ENCODE measurements around the gene NEGR1. TPM values are rescaled to one million over a fixed set of nuclear protein-coding genes. Genes with fewer than 3 reads are reported as not detected.

Gene NEGR1
- polyA plus RNA-seq, 1 donor from 2014 or later: 47.4 TPM

DNA sequence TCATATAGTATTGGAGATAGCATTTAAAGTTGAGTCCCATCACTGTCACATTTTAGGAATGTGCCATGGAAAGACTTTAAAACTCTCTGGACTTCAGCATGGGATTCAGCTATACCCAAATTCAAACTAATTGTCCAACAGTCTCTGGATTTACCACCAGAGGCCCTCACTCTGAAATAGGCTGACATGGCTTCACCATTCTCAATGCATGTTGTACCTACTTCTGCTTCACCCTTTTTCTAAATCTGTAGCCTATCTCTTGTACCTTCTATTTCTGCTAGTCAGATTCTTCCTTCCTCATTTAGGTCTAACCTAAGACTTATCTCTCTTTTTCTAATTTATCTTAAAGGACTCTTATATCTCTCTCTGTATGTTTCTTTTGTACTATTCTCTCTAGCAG is 688.8 kb downstream of the NEGR1 start:
- Histone ChIP-seq H3K27ac (ENCODE audit: low read length) (peak overlapping the region; percentile 91), H3K4me2 (ENCODE audit: low read length) (no peak overlapping the region), H3K79me2 (replicated peaks; ENCODE audit: insufficient read depth, low read length) (no peaks in the 10 kb centered on the region), H3K36me3 (ENCODE audit: insufficient read depth, low read length) (no peaks in the 10 kb centered on the region), H3K27me3 (ENCODE audit: insufficient read depth, low read depth, low read length) (no peaks in the 10 kb centered on the region), H3K9ac (ENCODE audit: low read length) (peak overlapping the region; percentile 33), H3K9me2 (ENCODE audit: insufficient read depth, low read length) (no peaks in the 10 kb centered on the region), H3K9me3 (ENCODE audit: low read length) (no peaks in the 10 kb centered on the region), H3K4me3 (ENCODE audit: low read length) (peak overlapping the region; percentile 43), H3F3A (ENCODE audit: insufficient read depth, low read length, poor library complexity, severe bottlenecking) (no peaks in the 10 kb centered on the region), H2AFZ (ENCODE audit: low read depth, low read length) (no peak overlapping the region), H4K20me1 (ENCODE audit: insufficient read depth) (no peaks in the 10 kb centered on the region)
- TF ChIP-seq, protein P1, sequence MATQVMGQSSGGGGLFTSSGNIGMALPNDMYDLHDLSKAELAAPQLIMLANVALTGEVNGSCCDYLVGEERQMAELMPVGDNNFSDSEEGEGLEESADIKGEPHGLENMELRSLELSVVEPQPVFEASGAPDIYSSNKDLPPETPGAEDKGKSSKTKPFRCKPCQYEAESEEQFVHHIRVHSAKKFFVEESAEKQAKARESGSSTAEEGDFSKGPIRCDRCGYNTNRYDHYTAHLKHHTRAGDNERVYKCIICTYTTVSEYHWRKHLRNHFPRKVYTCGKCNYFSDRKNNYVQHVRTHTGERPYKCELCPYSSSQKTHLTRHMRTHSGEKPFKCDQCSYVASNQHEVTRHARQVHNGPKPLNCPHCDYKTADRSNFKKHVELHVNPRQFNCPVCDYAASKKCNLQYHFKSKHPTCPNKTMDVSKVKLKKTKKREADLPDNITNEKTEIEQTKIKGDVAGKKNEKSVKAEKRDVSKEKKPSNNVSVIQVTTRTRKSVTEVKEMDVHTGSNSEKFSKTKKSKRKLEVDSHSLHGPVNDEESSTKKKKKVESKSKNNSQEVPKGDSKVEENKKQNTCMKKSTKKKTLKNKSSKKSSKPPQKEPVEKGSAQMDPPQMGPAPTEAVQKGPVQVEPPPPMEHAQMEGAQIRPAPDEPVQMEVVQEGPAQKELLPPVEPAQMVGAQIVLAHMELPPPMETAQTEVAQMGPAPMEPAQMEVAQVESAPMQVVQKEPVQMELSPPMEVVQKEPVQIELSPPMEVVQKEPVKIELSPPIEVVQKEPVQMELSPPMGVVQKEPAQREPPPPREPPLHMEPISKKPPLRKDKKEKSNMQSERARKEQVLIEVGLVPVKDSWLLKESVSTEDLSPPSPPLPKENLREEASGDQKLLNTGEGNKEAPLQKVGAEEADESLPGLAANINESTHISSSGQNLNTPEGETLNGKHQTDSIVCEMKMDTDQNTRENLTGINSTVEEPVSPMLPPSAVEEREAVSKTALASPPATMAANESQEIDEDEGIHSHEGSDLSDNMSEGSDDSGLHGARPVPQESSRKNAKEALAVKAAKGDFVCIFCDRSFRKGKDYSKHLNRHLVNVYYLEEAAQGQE (IDR thresholded peaks at IDR 0.05; ENCODE audit: borderline replicate concordance): no peak
- TF ChIP-seq MXI1 (conservative IDR thresholded peaks at IDR 0.05; ENCODE audit: poor library complexity, severe bottlenecking): no peak
- TF ChIP-seq, protein P2, sequence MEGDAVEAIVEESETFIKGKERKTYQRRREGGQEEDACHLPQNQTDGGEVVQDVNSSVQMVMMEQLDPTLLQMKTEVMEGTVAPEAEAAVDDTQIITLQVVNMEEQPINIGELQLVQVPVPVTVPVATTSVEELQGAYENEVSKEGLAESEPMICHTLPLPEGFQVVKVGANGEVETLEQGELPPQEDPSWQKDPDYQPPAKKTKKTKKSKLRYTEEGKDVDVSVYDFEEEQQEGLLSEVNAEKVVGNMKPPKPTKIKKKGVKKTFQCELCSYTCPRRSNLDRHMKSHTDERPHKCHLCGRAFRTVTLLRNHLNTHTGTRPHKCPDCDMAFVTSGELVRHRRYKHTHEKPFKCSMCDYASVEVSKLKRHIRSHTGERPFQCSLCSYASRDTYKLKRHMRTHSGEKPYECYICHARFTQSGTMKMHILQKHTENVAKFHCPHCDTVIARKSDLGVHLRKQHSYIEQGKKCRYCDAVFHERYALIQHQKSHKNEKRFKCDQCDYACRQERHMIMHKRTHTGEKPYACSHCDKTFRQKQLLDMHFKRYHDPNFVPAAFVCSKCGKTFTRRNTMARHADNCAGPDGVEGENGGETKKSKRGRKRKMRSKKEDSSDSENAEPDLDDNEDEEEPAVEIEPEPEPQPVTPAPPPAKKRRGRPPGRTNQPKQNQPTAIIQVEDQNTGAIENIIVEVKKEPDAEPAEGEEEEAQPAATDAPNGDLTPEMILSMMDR (IDR thresholded peaks at IDR 0.05; ENCODE audit: poor library complexity, severe bottlenecking): peak; percentile 18

DNA sequence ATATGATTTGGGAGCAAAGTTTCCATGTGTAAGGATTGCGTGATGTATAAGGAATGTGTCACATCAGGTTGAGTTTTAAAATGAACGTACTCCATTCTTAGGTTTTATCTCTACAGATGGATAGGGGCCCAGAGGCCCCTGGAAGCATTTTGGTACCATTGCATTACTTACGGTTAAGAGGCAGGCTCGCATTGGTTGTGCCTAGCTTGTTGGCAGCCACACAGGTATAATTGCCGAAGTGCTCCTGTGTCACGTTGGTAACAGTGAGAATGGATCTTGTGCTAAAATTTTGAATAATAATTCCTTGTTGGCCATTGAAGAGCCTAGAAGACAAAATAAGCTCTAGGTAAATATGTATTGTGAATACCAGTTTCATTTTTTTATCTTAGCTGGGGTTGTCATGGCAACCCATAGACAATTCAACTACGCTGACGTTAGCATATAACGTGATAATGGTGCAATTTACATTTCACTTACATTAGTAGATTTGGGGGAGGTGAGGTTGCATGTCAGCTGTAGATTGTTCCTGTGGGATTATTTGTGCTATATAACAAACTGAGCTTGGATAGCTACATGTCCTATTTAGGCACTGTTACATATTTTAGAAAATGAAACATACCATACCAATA is 689.6 kb downstream of the NEGR1 start:
- Histone ChIP-seq H3K9me2 (ENCODE audit: insufficient read depth, low read length) (no peaks in the 10 kb centered on the region), H3K27ac (ENCODE audit: low read length) (peak overlapping the region; percentile 91), H4K20me1 (ENCODE audit: insufficient read depth) (no peaks in the 10 kb centered on the region), H2AFZ (ENCODE audit: low read depth, low read length) (no peak overlapping the region), H3K4me3 (ENCODE audit: low read length) (peak overlapping the region; percentile 43), H3K27me3 (ENCODE audit: insufficient read depth, low read depth, low read length) (no peaks in the 10 kb centered on the region), H3K9ac (ENCODE audit: low read length) (peak overlapping the region; percentile 33), H3K4me2 (ENCODE audit: low read length) (no peak overlapping the region), H3K9me3 (ENCODE audit: low read length) (no peaks in the 10 kb centered on the region), H3K79me2 (replicated peaks; ENCODE audit: insufficient read depth, low read length) (no peaks in the 10 kb centered on the region), H3K36me3 (ENCODE audit: insufficient read depth, low read length) (no peaks in the 10 kb centered on the region), H3F3A (ENCODE audit: insufficient read depth, low read length, poor library complexity, severe bottlenecking) (no peaks in the 10 kb centered on the region)
- TF ChIP-seq POLR2AphosphoS5 (IDR thresholded peaks at IDR 0.05) (peak; percentile 80), EZH2 (IDR thresholded peaks at IDR 0.05; ENCODE audit: borderline replicate concordance, insufficient read depth, low read length, poor library complexity, severe bottlenecking) (no peak), RAD21 (conservative IDR thresholded peaks at IDR 0.05) (peak; percentile 42), SMC3 (conservative IDR thresholded peaks at IDR 0.05; ENCODE audit: poor library complexity) (peak; percentile 50), TAF1 (IDR thresholded peaks at IDR 0.05; ENCODE audit: low read depth) (no peak), MXI1 (conservative IDR thresholded peaks at IDR 0.05; ENCODE audit: poor library complexity, severe bottlenecking) (no peak), EP300 (conservative IDR thresholded peaks at IDR 0.05; ENCODE audit: poor library complexity, severe bottlenecking) (peak; percentile 96)
- TF ChIP-seq, protein P2 (IDR thresholded peaks at IDR 0.05; ENCODE audit: poor library complexity, severe bottlenecking): no peak
- TF ChIP-seq, protein P1 (IDR thresholded peaks at IDR 0.05; ENCODE audit: borderline replicate concordance): peak; percentile 43
